GM12801 (cell line): ENCODE data around the gene SNED1.

Experiments
- TF ChIP-seq, protein P1 (sequence below): IDR thresholded peaks from one replicate; pipeline ENCODE4 v1.5.1; 2011; ENCODE audit warnings: control low read depth; ENCODE audit not compliant: insufficient read length; ENCODE audit errors: extremely low read depth

SNED1 gene

DNA sequence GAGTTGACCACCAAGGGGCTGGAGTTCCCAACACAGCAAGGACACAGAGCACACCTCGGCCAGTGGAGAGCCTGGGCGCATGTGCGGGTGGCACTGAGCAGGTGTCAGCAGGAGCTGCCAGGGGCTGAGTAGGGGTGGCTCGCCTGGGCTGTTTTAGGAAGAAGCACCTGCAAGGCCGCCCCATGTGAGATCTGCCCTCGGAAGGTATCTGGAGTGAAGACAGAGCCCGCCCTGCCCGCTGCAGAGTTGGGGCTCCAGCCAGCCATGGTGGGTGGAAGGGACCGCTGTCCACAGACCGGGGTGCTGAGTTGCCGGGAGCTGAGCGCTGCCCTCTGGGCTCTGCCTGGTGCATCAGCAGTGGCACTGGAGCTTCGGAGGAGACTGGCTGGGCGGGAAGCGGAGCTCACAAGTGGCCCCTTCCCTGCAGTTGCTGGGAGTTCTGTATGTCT is 68.5 kb downstream of the SNED1 start:
- TF ChIP-seq, protein P1, sequence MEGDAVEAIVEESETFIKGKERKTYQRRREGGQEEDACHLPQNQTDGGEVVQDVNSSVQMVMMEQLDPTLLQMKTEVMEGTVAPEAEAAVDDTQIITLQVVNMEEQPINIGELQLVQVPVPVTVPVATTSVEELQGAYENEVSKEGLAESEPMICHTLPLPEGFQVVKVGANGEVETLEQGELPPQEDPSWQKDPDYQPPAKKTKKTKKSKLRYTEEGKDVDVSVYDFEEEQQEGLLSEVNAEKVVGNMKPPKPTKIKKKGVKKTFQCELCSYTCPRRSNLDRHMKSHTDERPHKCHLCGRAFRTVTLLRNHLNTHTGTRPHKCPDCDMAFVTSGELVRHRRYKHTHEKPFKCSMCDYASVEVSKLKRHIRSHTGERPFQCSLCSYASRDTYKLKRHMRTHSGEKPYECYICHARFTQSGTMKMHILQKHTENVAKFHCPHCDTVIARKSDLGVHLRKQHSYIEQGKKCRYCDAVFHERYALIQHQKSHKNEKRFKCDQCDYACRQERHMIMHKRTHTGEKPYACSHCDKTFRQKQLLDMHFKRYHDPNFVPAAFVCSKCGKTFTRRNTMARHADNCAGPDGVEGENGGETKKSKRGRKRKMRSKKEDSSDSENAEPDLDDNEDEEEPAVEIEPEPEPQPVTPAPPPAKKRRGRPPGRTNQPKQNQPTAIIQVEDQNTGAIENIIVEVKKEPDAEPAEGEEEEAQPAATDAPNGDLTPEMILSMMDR, result no peak

DNA sequence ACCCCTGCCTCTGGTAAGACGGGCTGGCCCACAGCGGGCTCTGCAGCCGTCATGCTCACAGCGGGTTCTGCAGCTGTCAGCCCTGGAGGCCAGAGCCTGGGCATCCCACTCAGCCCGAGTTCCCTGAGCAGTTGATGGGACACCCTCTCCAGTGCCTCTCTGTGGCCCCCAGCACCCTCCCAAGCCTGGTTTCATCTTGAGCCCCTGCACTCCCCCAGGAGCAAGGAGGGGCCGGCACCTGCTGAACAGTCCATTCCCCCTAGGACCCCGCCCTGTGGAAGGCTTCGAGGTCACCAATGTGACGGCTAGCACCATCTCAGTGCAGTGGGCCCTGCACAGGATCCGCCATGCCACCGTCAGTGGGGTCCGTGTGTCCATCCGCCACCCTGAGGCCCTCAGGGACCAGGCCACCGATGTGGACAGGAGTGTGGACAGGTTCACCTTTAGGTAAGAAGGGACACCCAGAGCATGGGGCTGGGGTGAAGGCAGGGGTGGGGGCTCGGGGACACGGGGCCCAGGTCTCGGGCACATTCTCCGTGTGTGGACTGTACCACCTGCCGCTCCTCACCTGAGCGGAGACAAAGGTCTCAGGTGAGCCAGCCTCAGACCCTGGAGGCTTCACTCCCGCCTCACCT is 69.2 kb downstream of the SNED1 start:
- TF ChIP-seq, protein P1, result no peak

GRCh38 chr2:241068136-241068941 is 69.9 kb downstream of the SNED1 start:
- TF ChIP-seq, protein P1, result no peak

GRCh38 chr2:241068942-241069810 is 70.8 kb downstream of the SNED1 start:
- TF ChIP-seq, protein P1, result no peak

- TF ChIP-seq, protein P1, result no peak
Measured at GRCh38 chr2:241069821-241070281, 71.4 kb downstream of the SNED1 start.

- TF ChIP-seq, protein P1, result no peak
Measured at GRCh38 chr2:241070361-241070760, 71.9 kb downstream of the SNED1 start.
